ENCODE measurements around the gene SAC3D1. TPM values are rescaled to one million over a fixed set of nuclear protein-coding genes. Genes with fewer than 3 reads are reported as not detected.
"Not testable (repeated sequence)": the region's sequence is repeated elsewhere in the genome, so short reads cannot be mapped to it uniquely, and the experiment has no call there.

The SAC3D1 gene
- 18.2 TPM for polyA plus RNA-seq (2013, experiment 1 of 2; ENCODE audit: insufficient read length)
- polyA plus RNA-seq (2013, experiment 2 of 2; ENCODE audit: insufficient read length), result 6.9 TPM

GRCh38 chr11:65040847-65041622, at the start of gene SAC3D1:
SAC3D1 (plus strand) TSS chr11:65041210; CDS start chr11:65041293, 83 bp downstream.
- peak; percentile 95 for DNase-seq

GRCh38 chr11:64994318-64994717, 46.7 kb upstream of the SAC3D1 start:
- no peak for DNase-seq

GRCh38 chr11:64996327-64996709, 44.7 kb upstream of the SAC3D1 start:
- DNase-seq, result no peak

GRCh38 chr11:64996710-64997380, 44.2 kb upstream of the SAC3D1 start, which contains the start of gene BATF2:
BATF2 (minus strand) TSS chr11:64996971; CDS start chr11:64996914, 57 bp downstream.
- DNase-seq, result peak; percentile 74

- no peak for DNase-seq
These were observed 42.9 kb upstream of the SAC3D1 start for GRCh38 chr11:64998141-64998540.

- DNase-seq, result no peak
These were observed 42.1 kb upstream of the SAC3D1 start for GRCh38 chr11:64998690-64999431.

GRCh38 chr11:64999478-64999877, 41.5 kb upstream of the SAC3D1 start:
- no peak for DNase-seq

GRCh38 chr11:65002706-65003105, 38.3 kb upstream of the SAC3D1 start:
- DNase-seq, result no peak

GRCh38 chr11:65003282-65003681, 37.7 kb upstream of the SAC3D1 start:
- peak; percentile 53 for DNase-seq

GRCh38 chr11:65003968-65004367, 37.0 kb upstream of the SAC3D1 start:
- DNase-seq, result not testable (repeated sequence)

GRCh38 chr11:65008016-65008415, 33.0 kb upstream of the SAC3D1 start:
- DNase-seq, result no peak

GRCh38 chr11:65008873-65009272, 32.1 kb upstream of the SAC3D1 start:
- no peak for DNase-seq

GRCh38 chr11:65013130-65013887, 27.7 kb upstream of the SAC3D1 start:
- peak; percentile 88 for DNase-seq

GRCh38 chr11:65013888-65014725, 26.9 kb upstream of the SAC3D1 start, which contains the start of gene ARL2:
ARL2 (plus strand) TSS chr11:65014160; CDS start chr11:65014208, 48 bp downstream.
- peak; percentile 90 for DNase-seq

GRCh38 chr11:65014726-65015227, 26.2 kb upstream of the SAC3D1 start:
- DNase-seq, result no peak

- DNase-seq, result no peak
These were observed 24.3 kb upstream of the SAC3D1 start for GRCh38 chr11:65016705-65017104.

GRCh38 chr11:65017937-65018336, 23.1 kb upstream of the SAC3D1 start:
- no peak for DNase-seq

GRCh38 chr11:65019824-65020223, 21.2 kb upstream of the SAC3D1 start:
- no peak for DNase-seq

- no peak for DNase-seq
These were observed 20.0 kb upstream of the SAC3D1 start for GRCh38 chr11:65021003-65021402.

GRCh38 chr11:65021509-65021908, 19.5 kb upstream of the SAC3D1 start:
- DNase-seq, result no peak

GRCh38 chr11:65023502-65023901, 17.5 kb upstream of the SAC3D1 start:
- not testable (repeated sequence) for DNase-seq

Data from fibroblast of skin of back (primary cell).